Trophoblast cell (in vitro differentiated cells and primary cell): ENCODE data around the gene RINT1.
"Not testable (repeated sequence)": the region's sequence is repeated elsewhere in the genome, so short reads cannot be mapped to it uniquely, and the experiment has no call there.

ENCODE experiments used
- DNase-seq, 2 donors: peaks; one replicate each; pipeline ENCODE4 v3.0.0-alpha.2; 2016
- H2AFZ ChIP-seq: 2 replicates; pipeline ENCODE4 v1.6.1; 2013; ENCODE audit warnings: low read length, moderate library complexity, mild to moderate bottlenecking; ENCODE audit not compliant: insufficient read depth, poor library complexity
- H2AK5ac ChIP-seq: 2 replicates; pipeline ENCODE4 v1.6.1; 2013; ENCODE audit warnings: mild to moderate bottlenecking, low read length
- H2BK120ac ChIP-seq: 2 replicates; pipeline ENCODE4 v1.6.1; 2013; ENCODE audit warnings: low read length, mild to moderate bottlenecking, moderate library complexity; ENCODE audit not compliant: insufficient read depth, poor library complexity
- H2BK12ac ChIP-seq: 2 replicates; pipeline ENCODE4 v1.6.1; 2013; ENCODE audit warnings: mild to moderate bottlenecking, low read length, moderate library complexity
- H2BK5ac ChIP-seq: 2 replicates; pipeline ENCODE4 v1.6.1; 2013; ENCODE audit warnings: low read length, low read depth, moderate library complexity, mild to moderate bottlenecking; ENCODE audit not compliant: poor library complexity
- H3K14ac ChIP-seq: 2 replicates; pipeline ENCODE4 v1.6.1; 2013; ENCODE audit warnings: mild to moderate bottlenecking, low read length
- H3K18ac ChIP-seq: 2 replicates; pipeline ENCODE4 v1.6.1; 2013; ENCODE audit warnings: mild to moderate bottlenecking, low read length
- H3K23ac ChIP-seq: 2 replicates; pipeline ENCODE4 v1.6.1; 2013; ENCODE audit warnings: low read length
- H3K27ac ChIP-seq: 2 replicates; pipeline ENCODE4 v1.5.1; 2013; ENCODE audit warnings: low read depth, mild to moderate bottlenecking, inconsistent platforms, low read length, moderate library complexity
- H3K27me3 ChIP-seq: 2 replicates; pipeline ENCODE4 v1.6.1; 2013; ENCODE audit warnings: inconsistent platforms, mild to moderate bottlenecking, low read length, moderate library complexity; ENCODE audit not compliant: insufficient read depth
- H3K36me3 ChIP-seq, 2 experiments: 1 replicate in 1 of 2; 2 replicates in 1 of 2; pipeline ENCODE4 v1.6.1; 2013; ENCODE audit warnings: low read length in 2 of 2, mild to moderate bottlenecking in 2 of 2, moderate library complexity in 1 of 2; ENCODE audit not compliant: insufficient read depth in 2 of 2, control insufficient read depth in 1 of 2
- H3K4ac ChIP-seq: 2 replicates; pipeline ENCODE4 v1.6.1; 2013; ENCODE audit warnings: low read depth, mild to moderate bottlenecking, low read length, moderate library complexity
- H3K4me1 ChIP-seq, 2 experiments: 1 replicate in 1 of 2; 2 replicates in 1 of 2; pipeline ENCODE4 v1.6.1; 2013; ENCODE audit warnings: low read length in 2 of 2, mild to moderate bottlenecking in 2 of 2, moderate library complexity in 1 of 2; ENCODE audit not compliant: insufficient read depth in 2 of 2, control insufficient read depth in 1 of 2
- H3K4me2 ChIP-seq: 2 replicates; pipeline ENCODE4 v1.6.1; 2013; ENCODE audit warnings: inconsistent platforms, mild to moderate bottlenecking, low read length, moderate library complexity
- H3K4me3 ChIP-seq: 2 replicates; pipeline ENCODE4 v1.5.1; 2013; ENCODE audit warnings: mild to moderate bottlenecking, low read depth, low read length, inconsistent platforms
- H3K79me1 ChIP-seq: one replicate; pipeline ENCODE4 v1.6.1; 2013; ENCODE audit warnings: low read length
- H3K79me2 ChIP-seq: 2 replicates; pipeline ENCODE4 v1.6.1; 2013; ENCODE audit warnings: low read length, mild to moderate bottlenecking; ENCODE audit not compliant: control insufficient read depth, insufficient read depth, poor library complexity
- H3K9ac ChIP-seq: 2 replicates; pipeline ENCODE4 v1.6.1; 2013; ENCODE audit warnings: mild to moderate bottlenecking, low read length
- H3K9me3 ChIP-seq: 2 replicates; pipeline ENCODE4 v1.6.1; 2013; ENCODE audit warnings: low read depth, mild to moderate bottlenecking, control low read depth, inconsistent platforms, low read length; ENCODE audit not compliant: insufficient read depth
- H4K12ac ChIP-seq: 2 replicates; pipeline ENCODE4 v1.6.1; 2013; ENCODE audit warnings: low read depth, mild to moderate bottlenecking, low read length, moderate library complexity
- H4K8ac ChIP-seq: 2 replicates; pipeline ENCODE4 v1.6.1; 2013; ENCODE audit warnings: low read depth, mild to moderate bottlenecking, low read length, moderate library complexity
- H4K91ac ChIP-seq: one replicate; pipeline ENCODE4 v1.6.1; 2013; ENCODE audit warnings: low read depth, mild to moderate bottlenecking, low read length, moderate library complexity
- WGBS: extraction: QIAGEN DNeasy Blood & Tissue Kit; methylation state at CpG from one replicate; pipeline ENCODE4 v1.1.7; 2013; ENCODE audit warnings: missing lambda C conversion rate; ENCODE audit not compliant: insufficient read length, insufficient coverage; ENCODE audit errors: extremely low coverage; 5-methylcytosine and 5-hydroxymethylcytosine counted together

The RINT1 gene

DNA sequence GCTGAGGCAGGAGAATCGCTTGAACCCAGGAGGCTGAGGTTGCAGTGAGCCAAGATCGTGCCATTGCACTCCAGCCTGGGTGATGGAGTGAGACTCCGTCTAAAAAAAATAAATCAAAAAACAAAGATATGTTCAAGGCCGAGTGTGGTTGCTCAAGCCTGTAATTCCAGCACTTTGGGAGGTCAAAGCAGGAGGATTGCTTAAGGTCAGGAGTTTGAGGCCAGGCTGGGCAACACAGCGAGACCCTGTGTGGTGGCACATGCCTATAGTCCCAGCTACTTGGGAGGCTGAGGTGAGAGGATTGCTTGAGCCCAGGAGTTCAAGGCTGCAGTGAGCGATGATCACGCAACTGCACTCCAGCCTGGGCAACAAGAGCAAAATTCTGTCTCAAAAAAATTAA is 11.4 kb upstream of the RINT1 start:
- H3K79me1 ChIP-seq, H3K4me2 ChIP-seq, H3K9me3 ChIP-seq, H2BK5ac ChIP-seq, H4K91ac ChIP-seq, DNase-seq, H3K23ac ChIP-seq, H3K4me3 ChIP-seq, H4K12ac ChIP-seq, H3K18ac ChIP-seq, H4K8ac ChIP-seq, H2AK5ac ChIP-seq, H3K9ac ChIP-seq, H2BK12ac ChIP-seq, H2AFZ ChIP-seq, H3K27ac ChIP-seq, H3K27me3 ChIP-seq, H3K79me2 ChIP-seq, H2BK120ac ChIP-seq, H3K36me3 ChIP-seq, H3K14ac ChIP-seq, H3K4me1 ChIP-seq: not testable (repeated sequence)
- H3K4ac ChIP-seq = peak overlapping the region; percentile 10
- no CpG with 5 or more reads among the region's 7 CpGs for WGBS

DNA sequence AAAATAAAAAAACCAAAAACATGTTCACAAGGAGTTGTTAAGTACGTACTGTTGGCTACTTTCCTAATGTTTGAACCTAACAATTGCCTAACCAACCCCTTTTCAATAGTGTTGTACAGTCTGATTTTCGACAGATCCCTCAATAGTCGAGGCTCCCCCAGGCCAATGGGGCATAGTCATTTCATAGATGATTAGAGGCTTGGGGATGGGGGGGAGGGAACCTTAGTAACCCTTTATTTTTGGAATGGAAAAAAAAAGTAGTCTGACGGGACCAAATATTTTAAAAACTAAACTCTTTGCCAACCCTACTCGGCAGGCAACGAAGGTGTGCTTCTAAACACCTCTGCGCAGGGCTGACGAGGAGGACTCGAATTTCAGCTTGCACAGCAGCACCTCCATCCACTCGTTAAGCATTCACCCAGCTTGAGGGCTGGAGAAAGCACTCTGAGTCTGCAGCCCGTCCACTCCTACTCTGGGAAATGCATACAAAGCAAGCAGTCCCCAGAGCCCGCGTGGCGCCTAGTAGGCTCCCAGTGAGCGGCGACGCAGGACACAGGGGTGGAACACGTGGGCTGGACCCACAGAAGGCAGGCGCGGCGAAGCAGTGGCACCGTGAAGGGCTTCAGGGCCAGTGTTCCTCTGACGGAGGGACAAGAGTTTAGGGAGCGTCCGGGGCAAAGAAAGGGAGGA is 10.8 kb upstream of the RINT1 start:
- peak overlapping the region; percentile 37 for H2BK120ac ChIP-seq
- peaks cover 2% of the 10 kb centered on the region for H3K79me2 ChIP-seq
- WGBS = no CpG with 5 or more reads among the region's 25 CpGs
- H3K14ac ChIP-seq = peak overlapping the region; percentile 32
- peak overlapping the region; percentile 33 for H3K18ac ChIP-seq
- peak overlapping the region; percentile 30 for H4K8ac ChIP-seq
- H3K79me1 ChIP-seq = peaks cover 2% of the 10 kb centered on the region
- peak overlapping the region; percentile 27 for H2AFZ ChIP-seq
- DNase-seq = peak; percentile 20 to 60
- peak overlapping the region; percentile 91 for H3K9ac ChIP-seq
- no peaks in the 10 kb centered on the region for H3K9me3 ChIP-seq
- no peak overlapping the region for H3K4ac ChIP-seq
- H2AK5ac ChIP-seq = no peak overlapping the region
- H3K4me2 ChIP-seq = peak overlapping the region; percentile 90
- no peaks in the 10 kb centered on the region for H3K36me3 ChIP-seq
- H3K27me3 ChIP-seq = no peaks in the 10 kb centered on the region
- peak overlapping the region; percentile 90 for H3K4me3 ChIP-seq
- H3K23ac ChIP-seq = no peak overlapping the region
- H4K91ac ChIP-seq = peak overlapping the region; percentile 33
- no peak overlapping the region for H2BK5ac ChIP-seq
- peak overlapping the region; percentile 28 for H4K12ac ChIP-seq
- no peak overlapping the region for H2BK12ac ChIP-seq
- peak overlapping the region; percentile 79 for H3K27ac ChIP-seq
- H3K4me1 ChIP-seq = no peaks in the 10 kb centered on the region

DNA sequence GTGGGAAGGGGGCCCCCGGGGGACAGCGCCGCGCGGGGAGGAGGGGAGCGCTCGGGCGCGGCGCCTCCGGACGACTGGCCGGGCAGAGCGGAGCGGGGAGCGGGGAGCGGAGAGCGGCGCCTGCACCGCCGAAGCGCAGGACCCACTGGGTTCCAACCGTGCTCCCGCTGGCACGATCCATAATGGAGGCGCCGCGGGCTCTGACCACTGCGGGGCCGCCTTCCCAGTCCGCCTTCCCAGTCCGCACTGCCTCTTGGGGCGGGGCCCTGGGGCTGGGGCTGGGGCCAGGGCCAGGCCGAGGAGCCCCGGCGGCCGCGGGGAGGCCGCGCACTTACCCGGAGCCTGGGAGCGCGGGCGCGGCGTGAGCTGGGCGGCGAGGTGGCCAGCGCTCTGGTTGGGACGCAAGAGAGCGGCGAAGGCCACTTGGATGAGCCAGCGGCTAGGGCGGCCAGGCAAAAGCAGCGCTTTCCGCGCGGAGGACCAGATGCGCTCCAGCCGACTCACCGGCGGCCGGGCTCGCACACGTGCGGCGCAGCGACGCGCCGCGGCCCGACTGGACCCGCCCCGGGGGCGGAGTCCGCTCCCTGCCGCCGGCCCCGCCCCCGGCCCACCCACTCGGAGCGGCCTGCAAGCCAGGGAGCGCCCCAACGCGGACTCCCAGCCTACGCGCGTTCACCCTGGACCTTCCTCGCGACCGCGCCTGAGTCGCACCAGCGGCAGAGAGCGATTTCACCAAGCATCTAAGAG is 10.1 kb upstream of the RINT1 start, which contains the start of gene PUS7:
TSS of gene PUS7 (minus strand) at position 555 of the 747 bp plus-strand sequence. CDS start 13,759 bp downstream, outside the sequence.
- no CpG with 5 or more reads among the region's 96 CpGs for WGBS
- Histone ChIP-seq H2BK120ac (peak within 1 kb of the TSS; percentile 37), H3K4me1 (no peaks in the 10 kb centered on the region), H3K18ac (peak within 1 kb of the TSS; percentile 33), H3K4me2 (peak within 1 kb of the TSS; percentile 90), H3K27ac (peak within 1 kb of the TSS; percentile 79), H3K36me3 (no peaks in the 10 kb centered on the region), H3K14ac (peak within 1 kb of the TSS; percentile 32), H3K4ac (no peak within 1 kb of the TSS), H2AFZ (peak within 1 kb of the TSS; percentile 89), H4K8ac (peak within 1 kb of the TSS; percentile 54), H2BK5ac (peak within 1 kb of the TSS; percentile 15), H4K12ac (peak within 1 kb of the TSS; percentile 28), H2BK12ac (no peak within 1 kb of the TSS), H2AK5ac (no peak within 1 kb of the TSS), H3K9ac (peak within 1 kb of the TSS; percentile 91), H3K23ac (no peak within 1 kb of the TSS), H3K9me3 (no peaks in the 10 kb centered on the region), H3K4me3 (peak within 1 kb of the TSS; percentile 90), H3K27me3 (no peaks in the 10 kb centered on the region), H4K91ac (peak within 1 kb of the TSS; percentile 33), H3K79me1 (peaks cover 2% of the 10 kb centered on the region), H3K79me2 (peaks cover 2% of the 10 kb centered on the region)
- peak; percentile 81 to 89 for DNase-seq

DNA sequence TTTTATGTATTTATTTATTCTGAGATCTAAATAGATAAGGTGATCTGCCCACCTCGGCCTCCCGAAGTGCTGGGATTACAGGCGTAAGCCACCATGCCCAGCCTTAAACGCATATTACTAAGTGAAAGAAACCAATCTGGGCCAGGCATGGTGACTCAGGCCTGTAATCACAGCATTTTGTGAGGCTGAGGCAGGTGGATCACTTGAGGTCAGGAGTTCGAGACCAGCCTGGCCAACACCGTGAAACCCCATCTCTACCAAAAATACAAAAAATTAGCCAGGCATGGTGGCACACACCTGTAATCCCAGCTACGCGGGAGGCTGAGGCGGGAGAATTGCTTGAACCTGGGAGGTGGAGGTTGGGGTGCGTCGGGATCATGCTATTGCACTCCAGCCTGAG is 7.6 kb upstream of the RINT1 start:
- not testable (repeated sequence) for H4K91ac ChIP-seq, H4K12ac ChIP-seq, H2BK5ac ChIP-seq, H3K9ac ChIP-seq, H3K4me3 ChIP-seq, H3K9me3 ChIP-seq, H2BK120ac ChIP-seq, DNase-seq, H3K14ac ChIP-seq, H4K8ac ChIP-seq, H3K4me1 ChIP-seq, H3K27me3 ChIP-seq, H3K79me1 ChIP-seq, H2AK5ac ChIP-seq, H3K23ac ChIP-seq, H2AFZ ChIP-seq, H3K27ac ChIP-seq, H3K18ac ChIP-seq, H2BK12ac ChIP-seq, H3K36me3 ChIP-seq, H3K4me2 ChIP-seq, H3K4ac ChIP-seq, H3K79me2 ChIP-seq
- WGBS = no CpG with 5 or more reads among the region's 11 CpGs
